ENCODE measurements around the gene ATG14.

Gene ATG14

DNA sequence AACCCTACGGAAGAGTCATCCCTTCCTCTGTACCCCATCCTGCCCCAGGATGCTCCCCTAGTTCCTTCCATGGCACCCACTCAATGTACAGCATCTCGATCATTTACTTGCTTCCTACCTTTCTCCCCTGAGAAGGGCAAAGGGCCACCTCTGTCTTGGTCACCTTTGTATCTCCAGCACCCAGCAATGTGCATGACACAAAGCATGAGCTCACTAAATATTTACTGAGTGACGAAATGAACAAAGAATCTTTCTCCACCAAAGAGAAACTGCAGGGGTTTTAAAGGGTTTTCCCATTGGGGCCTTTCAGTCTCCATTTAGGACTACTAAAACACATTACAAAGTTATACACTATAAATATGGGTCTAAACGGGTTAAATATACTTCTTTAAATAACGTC, 30.6 kb downstream of the ATG14 start:
- CTCF ChIA-PET: interaction anchor here (1.4 kb wide), 1 partner anchor 27 kb away, joined by 5 read pairs; no protein-coding TSS in a partner anchor
- Histone ChIP-seq H3K4me1 (ENCODE audit: control insufficient read depth, insufficient read depth, low read length) (no peaks in the 10 kb centered on the region), H3K27ac (ENCODE audit: extremely low read depth, low read depth, low read length) (no peak overlapping the region), H3K9me3 (ENCODE audit: control insufficient read depth, insufficient read depth, low read depth, low read length) (no peaks in the 10 kb centered on the region), H3K36me3 (ENCODE audit: control insufficient read depth in 2 of 2, insufficient read depth in 1 of 2, low read length in 2 of 2) (peaks cover 25 to 60% of the 10 kb centered on the region in 2 experiments), H3K4me3 (ENCODE audit: low read depth, low read length) (no peak overlapping the region)
- POLR2A ChIA-PET: no interaction called here
- TF ChIP-seq ZNF792 (tag by site-specific recombination; IDR thresholded peaks at IDR 0.05): no peak
- no peak for TF ChIP-seq ZNF548 (tag by site-specific recombination; IDR thresholded peaks at IDR 0.05)
- no peak for TF ChIP-seq ZNF214 (tag by site-specific recombination; IDR thresholded peaks at IDR 0.05; ENCODE audit: borderline replicate concordance)

DNA sequence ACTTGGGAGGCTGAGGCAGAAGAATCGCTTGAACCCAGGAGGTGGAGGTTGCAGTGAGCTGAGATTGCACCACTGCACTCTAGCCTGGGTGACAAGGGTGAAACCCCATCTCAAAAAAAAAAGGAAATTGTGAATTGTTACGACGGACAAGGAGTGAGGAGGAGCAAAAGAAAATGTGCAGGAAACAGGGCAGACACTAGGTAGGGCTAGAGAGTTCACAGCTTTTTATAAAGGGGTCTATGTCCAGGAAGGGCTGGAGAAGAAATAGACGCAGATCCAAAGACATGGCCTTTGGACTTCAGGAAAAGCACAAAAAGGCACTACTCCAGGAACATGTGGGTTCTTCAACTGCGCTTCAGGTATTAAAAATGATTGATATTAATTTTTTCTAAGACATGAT, 34.4 kb downstream of the ATG14 start:
- no peak overlapping the region for H3K27ac ChIP-seq (ENCODE audit: extremely low read depth, low read depth, low read length)
- no peak overlapping the region for H3K4me3 ChIP-seq (ENCODE audit: low read depth, low read length)
- peaks cover 25 to 57% of the 10 kb centered on the region in 2 experiments for H3K36me3 ChIP-seq (ENCODE audit: control insufficient read depth in 2 of 2, insufficient read depth in 1 of 2, low read length in 2 of 2)
- TF ChIP-seq ZNF23 (tag by site-specific recombination; IDR thresholded peaks at IDR 0.05; ENCODE audit: borderline replicate concordance) (no peak), ZNF114 (tag by site-specific recombination; IDR thresholded peaks at IDR 0.05) (no peak), SCRT1 (tag by site-specific recombination; IDR thresholded peaks at IDR 0.05; ENCODE audit: borderline replicate concordance) (no peak), ZSCAN30 (tag by site-specific recombination; IDR thresholded peaks at IDR 0.05) (no peak)
- ChIA-PET POLR2A (no interaction called here), CTCF (interaction anchor here (0.6 kb wide), 1 partner anchor 20 kb away, joined by 3 read pairs; no protein-coding TSS in a partner anchor)
- H3K4me1 ChIP-seq (ENCODE audit: control insufficient read depth, insufficient read depth, low read length): no peaks in the 10 kb centered on the region
- H3K9me3 ChIP-seq (ENCODE audit: control insufficient read depth, insufficient read depth, low read depth, low read length): no peaks in the 10 kb centered on the region

DNA sequence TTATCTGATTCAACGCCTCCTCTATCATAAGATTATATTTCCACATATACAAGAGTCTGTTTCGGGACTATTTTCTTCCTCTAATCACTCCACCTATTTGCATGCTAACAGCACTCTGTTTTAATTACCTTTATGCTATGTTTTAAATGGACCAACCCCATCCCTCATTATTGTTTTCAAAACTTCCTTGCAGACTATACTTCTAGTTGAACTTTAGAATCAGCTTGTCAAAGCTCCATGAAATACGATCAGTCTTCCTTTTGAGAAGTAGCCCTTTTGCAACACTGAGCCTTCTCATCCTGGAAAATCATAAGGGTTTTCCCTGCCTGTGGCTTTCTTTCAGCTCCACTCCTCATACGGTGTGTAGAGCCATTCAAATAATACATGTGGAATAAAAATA, 36.9 kb downstream of the ATG14 start:
- ChIA-PET POLR2A (no interaction called here), CTCF (interaction anchor here (0.7 kb wide), 1 partner anchor 1924 kb away, joined by 4 read pairs; no protein-coding TSS in a partner anchor)
- Histone ChIP-seq H3K4me3 (ENCODE audit: low read depth, low read length) (no peak overlapping the region), H3K9me3 (ENCODE audit: control insufficient read depth, insufficient read depth, low read depth, low read length) (no peaks in the 10 kb centered on the region), H3K4me1 (ENCODE audit: control insufficient read depth, insufficient read depth, low read length) (no peaks in the 10 kb centered on the region), H3K36me3 (ENCODE audit: control insufficient read depth in 2 of 2, insufficient read depth in 1 of 2, low read length in 2 of 2) (peaks cover 9 to 38% of the 10 kb centered on the region in 2 experiments; a peak in 2 of 3 replicates), H3K27ac (ENCODE audit: extremely low read depth, low read depth, low read length) (no peak overlapping the region)
- TF ChIP-seq, protein P1, sequence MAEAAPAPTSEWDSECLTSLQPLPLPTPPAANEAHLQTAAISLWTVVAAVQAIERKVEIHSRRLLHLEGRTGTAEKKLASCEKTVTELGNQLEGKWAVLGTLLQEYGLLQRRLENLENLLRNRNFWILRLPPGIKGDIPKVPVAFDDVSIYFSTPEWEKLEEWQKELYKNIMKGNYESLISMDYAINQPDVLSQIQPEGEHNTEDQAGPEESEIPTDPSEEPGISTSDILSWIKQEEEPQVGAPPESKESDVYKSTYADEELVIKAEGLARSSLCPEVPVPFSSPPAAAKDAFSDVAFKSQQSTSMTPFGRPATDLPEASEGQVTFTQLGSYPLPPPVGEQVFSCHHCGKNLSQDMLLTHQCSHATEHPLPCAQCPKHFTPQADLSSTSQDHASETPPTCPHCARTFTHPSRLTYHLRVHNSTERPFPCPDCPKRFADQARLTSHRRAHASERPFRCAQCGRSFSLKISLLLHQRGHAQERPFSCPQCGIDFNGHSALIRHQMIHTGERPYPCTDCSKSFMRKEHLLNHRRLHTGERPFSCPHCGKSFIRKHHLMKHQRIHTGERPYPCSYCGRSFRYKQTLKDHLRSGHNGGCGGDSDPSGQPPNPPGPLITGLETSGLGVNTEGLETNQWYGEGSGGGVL (tag by site-specific recombination; IDR thresholded peaks at IDR 0.05): no peak
- no peak for TF ChIP-seq ZNF292 (tag by site-specific recombination; IDR thresholded peaks at IDR 0.05; ENCODE audit: borderline replicate concordance, low read depth)
- no peak for TF ChIP-seq ZNF548 (tag by site-specific recombination; IDR thresholded peaks at IDR 0.05)
- TF ChIP-seq ZNF48 (tag by site-specific recombination; IDR thresholded peaks at IDR 0.05): no peak
- TF ChIP-seq ZNF214 (tag by site-specific recombination; IDR thresholded peaks at IDR 0.05; ENCODE audit: borderline replicate concordance): no peak
- TF ChIP-seq, protein P2, sequence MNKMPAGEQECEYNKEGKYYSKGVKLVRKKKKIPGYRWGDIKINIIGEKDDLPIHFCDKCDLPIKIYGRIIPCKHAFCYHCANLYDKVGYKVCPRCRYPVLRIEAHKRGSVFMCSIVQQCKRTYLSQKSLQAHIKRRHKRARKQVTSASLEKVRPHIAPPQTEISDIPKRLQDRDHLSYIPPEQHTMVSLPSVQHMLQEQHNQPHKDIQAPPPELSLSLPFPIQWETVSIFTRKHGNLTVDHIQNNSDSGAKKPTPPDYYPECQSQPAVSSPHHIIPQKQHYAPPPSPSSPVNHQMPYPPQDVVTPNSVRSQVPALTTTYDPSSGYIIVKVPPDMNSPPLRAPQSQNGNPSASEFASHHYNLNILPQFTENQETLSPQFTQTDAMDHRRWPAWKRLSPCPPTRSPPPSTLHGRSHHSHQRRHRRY (tag by site-specific recombination; IDR thresholded peaks at IDR 0.05): no peak
- TF ChIP-seq ZNF169 (tag by site-specific recombination; IDR thresholded peaks at IDR 0.05): no peak
- no peak for TF ChIP-seq SP2 (tag by site-specific recombination; IDR thresholded peaks at IDR 0.05)
- no peak for TF ChIP-seq ZNF140 (tag by site-specific recombination; IDR thresholded peaks at IDR 0.05)
- TF ChIP-seq, protein P3, sequence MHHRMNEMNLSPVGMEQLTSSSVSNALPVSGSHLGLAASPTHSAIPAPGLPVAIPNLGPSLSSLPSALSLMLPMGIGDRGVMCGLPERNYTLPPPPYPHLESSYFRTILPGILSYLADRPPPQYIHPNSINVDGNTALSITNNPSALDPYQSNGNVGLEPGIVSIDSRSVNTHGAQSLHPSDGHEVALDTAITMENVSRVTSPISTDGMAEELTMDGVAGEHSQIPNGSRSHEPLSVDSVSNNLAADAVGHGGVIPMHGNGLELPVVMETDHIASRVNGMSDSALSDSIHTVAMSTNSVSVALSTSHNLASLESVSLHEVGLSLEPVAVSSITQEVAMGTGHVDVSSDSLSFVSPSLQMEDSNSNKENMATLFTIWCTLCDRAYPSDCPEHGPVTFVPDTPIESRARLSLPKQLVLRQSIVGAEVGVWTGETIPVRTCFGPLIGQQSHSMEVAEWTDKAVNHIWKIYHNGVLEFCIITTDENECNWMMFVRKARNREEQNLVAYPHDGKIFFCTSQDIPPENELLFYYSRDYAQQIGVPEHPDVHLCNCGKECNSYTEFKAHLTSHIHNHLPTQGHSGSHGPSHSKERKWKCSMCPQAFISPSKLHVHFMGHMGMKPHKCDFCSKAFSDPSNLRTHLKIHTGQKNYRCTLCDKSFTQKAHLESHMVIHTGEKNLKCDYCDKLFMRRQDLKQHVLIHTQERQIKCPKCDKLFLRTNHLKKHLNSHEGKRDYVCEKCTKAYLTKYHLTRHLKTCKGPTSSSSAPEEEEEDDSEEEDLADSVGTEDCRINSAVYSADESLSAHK (tag by site-specific recombination; IDR thresholded peaks at IDR 0.05): no peak
- no peak for TF ChIP-seq ZNF24 (tag by site-specific recombination; IDR thresholded peaks at IDR 0.05)
- TF ChIP-seq, protein P4, sequence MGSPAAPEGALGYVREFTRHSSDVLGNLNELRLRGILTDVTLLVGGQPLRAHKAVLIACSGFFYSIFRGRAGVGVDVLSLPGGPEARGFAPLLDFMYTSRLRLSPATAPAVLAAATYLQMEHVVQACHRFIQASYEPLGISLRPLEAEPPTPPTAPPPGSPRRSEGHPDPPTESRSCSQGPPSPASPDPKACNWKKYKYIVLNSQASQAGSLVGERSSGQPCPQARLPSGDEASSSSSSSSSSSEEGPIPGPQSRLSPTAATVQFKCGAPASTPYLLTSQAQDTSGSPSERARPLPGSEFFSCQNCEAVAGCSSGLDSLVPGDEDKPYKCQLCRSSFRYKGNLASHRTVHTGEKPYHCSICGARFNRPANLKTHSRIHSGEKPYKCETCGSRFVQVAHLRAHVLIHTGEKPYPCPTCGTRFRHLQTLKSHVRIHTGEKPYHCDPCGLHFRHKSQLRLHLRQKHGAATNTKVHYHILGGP (tag by site-specific recombination; IDR thresholded peaks at IDR 0.05): no peak
- TF ChIP-seq, protein P5, sequence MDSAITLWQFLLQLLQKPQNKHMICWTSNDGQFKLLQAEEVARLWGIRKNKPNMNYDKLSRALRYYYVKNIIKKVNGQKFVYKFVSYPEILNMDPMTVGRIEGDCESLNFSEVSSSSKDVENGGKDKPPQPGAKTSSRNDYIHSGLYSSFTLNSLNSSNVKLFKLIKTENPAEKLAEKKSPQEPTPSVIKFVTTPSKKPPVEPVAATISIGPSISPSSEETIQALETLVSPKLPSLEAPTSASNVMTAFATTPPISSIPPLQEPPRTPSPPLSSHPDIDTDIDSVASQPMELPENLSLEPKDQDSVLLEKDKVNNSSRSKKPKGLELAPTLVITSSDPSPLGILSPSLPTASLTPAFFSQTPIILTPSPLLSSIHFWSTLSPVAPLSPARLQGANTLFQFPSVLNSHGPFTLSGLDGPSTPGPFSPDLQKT (IDR thresholded peaks at IDR 0.05; ENCODE audit: borderline replicate concordance, low read depth, low read length): no peak
- TF ChIP-seq, protein P6, sequence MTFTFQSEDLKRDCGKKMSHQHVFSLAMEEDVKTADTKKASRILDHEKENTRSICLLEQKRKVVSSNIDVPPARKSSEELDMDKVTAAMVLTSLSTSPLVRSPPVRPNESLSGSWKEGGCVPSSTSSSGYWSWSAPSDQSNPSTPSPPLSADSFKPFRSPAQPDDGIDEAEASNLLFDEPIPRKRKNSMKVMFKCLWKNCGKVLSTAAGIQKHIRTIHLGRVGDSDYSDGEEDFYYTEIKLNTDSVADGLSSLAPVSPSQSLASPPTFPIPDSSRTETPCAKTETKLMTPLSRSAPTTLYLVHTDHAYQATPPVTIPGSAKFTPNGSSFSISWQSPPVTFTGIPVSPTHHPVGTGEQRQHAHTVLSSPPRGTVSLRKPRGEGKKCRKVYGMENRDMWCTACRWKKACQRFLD (tag by site-specific recombination; IDR thresholded peaks at IDR 0.05): no peak
- TF ChIP-seq ZNF521 (tag by site-specific recombination; IDR thresholded peaks at IDR 0.05): no peak
- no peak for TF ChIP-seq EGR2 (tag by site-specific recombination; IDR thresholded peaks at IDR 0.05; ENCODE audit: low read depth)
- TF ChIP-seq ZNF654 (tag by site-specific recombination; IDR thresholded peaks at IDR 0.05; ENCODE audit: low read depth): no peak
- no peak for TF ChIP-seq HOXC10 (CRISPR knock-in tag; IDR thresholded peaks at IDR 0.05)
